Neural cell (in vitro differentiated cells): Measurements from ENCODE around the gene GMIP. TPM values are rescaled to one million over a fixed set of nuclear protein-coding genes. Genes with fewer than 3 reads are reported as not detected.

Experiments used
- H2AFZ ChIP-seq: fragments of 200-600, 300-800 bp; sonication (generic), shearing (Covaris generic); 2 replicates; pipeline ENCODE4 v1.6.0; 2014; ENCODE audit warnings: low read depth, mild to moderate bottlenecking, antibody characterized with exemption, low read length, moderate library complexity
- H3F3A ChIP-seq: fragments of 200-600 bp; shearing (Covaris generic); 2 replicates; pipeline ENCODE4 v1.6.1; 2016; ENCODE audit warnings: mild to moderate bottlenecking, moderate library complexity, mixed read lengths, antibody characterized with exemption, low read length; ENCODE audit not compliant: insufficient read depth, poor library complexity, severe bottlenecking
- H3K27ac ChIP-seq: fragments of 200-600, 300-800 bp; sonication (generic), shearing (Covaris generic); 2 replicates; pipeline ENCODE4 v1.5.1; 2014; ENCODE audit warnings: mild to moderate bottlenecking, low read length, moderate library complexity
- H3K27me3 ChIP-seq: fragments of 300-800, 200-600 bp; sonication (generic), shearing (Covaris generic); 2 replicates; pipeline ENCODE4 v1.6.0; 2014; ENCODE audit warnings: mild to moderate bottlenecking, low read depth, low read length, moderate library complexity; ENCODE audit not compliant: insufficient read depth
- H3K36me3 ChIP-seq: fragments of 300-800, 200-600 bp; sonication (generic), shearing (Covaris generic); 2 replicates; pipeline ENCODE4 v1.5.1; 2014; ENCODE audit warnings: mild to moderate bottlenecking, antibody characterized with exemption, low read length, moderate library complexity; ENCODE audit not compliant: insufficient read depth
- H3K4me2 ChIP-seq: fragments of 300-800, 200-600 bp; sonication (generic), shearing (Covaris generic); 2 replicates; pipeline ENCODE4 v1.6.0; 2014; ENCODE audit warnings: mild to moderate bottlenecking, low read length
- H3K4me3 ChIP-seq: fragments of 300-800, 200-600 bp; sonication (generic), shearing (Covaris generic); 2 replicates; pipeline ENCODE4 v1.5.1; 2014; ENCODE audit warnings: mild to moderate bottlenecking, low read length, moderate library complexity
- H3K79me2 ChIP-seq: fragments of 200-600 bp; shearing (Covaris generic); replicated peaks from 2 replicates; pipeline ENCODE4 v1.6.0; 2014; ENCODE audit warnings: mild to moderate bottlenecking, low read length, moderate library complexity; ENCODE audit not compliant: insufficient read depth
- H3K9ac ChIP-seq: fragments of 300-800, 200-600 bp; sonication (generic), shearing (Covaris generic); 2 replicates; pipeline ENCODE4 v1.6.1; 2016; ENCODE audit warnings: mild to moderate bottlenecking, low read length, mixed read lengths
- H3K9me2 ChIP-seq: fragments of 200-600 bp; shearing (Covaris generic); 2 replicates; pipeline ENCODE4 v1.6.1; 2016; ENCODE audit warnings: mild to moderate bottlenecking, low read length, mixed read lengths; ENCODE audit not compliant: insufficient read depth
- H3K9me3 ChIP-seq: fragments of 200-600, 300-800 bp; sonication (generic), shearing (Covaris generic); 2 replicates; pipeline ENCODE4 v1.6.1; 2016; ENCODE audit warnings: mild to moderate bottlenecking, mixed run types, low read length, moderate library complexity, mixed read lengths
- H4K20me1 ChIP-seq: fragments of 200-600 bp; shearing (Covaris generic); 2 replicates; pipeline ENCODE4 v1.6.1; 2016; ENCODE audit warnings: mild to moderate bottlenecking, mixed run types; ENCODE audit not compliant: insufficient read depth
- CTCF ChIP-seq: fragments of 450-650 bp; IDR thresholded peaks from 2 replicates; pipeline ENCODE4 v1.5.1; 2014; ENCODE audit warnings: antibody characterized with exemption, mild to moderate bottlenecking, moderate library complexity; ENCODE audit not compliant: poor library complexity, severe bottlenecking
- EP300 ChIP-seq: fragments of 450-650 bp; conservative IDR thresholded peaks from 2 replicates; pipeline ENCODE4 v1.6.1; 2014; ENCODE audit warnings: antibody characterized with exemption, mild to moderate bottlenecking, moderate library complexity; ENCODE audit not compliant: poor library complexity, severe bottlenecking
- EZH2 ChIP-seq: fragments of 200-600, 300-800 bp; shearing (Covaris generic), sonication (generic); IDR thresholded peaks from 2 replicates; pipeline ENCODE4 v1.6.1; 2014; ENCODE audit warnings: antibody characterized with exemption, low read length, borderline replicate concordance, mild to moderate bottlenecking; ENCODE audit not compliant: insufficient read depth, poor library complexity, severe bottlenecking
- MXI1 ChIP-seq: fragments of 450-650 bp; conservative IDR thresholded peaks from 2 replicates; pipeline ENCODE4 v1.6.1; 2014; ENCODE audit warnings: antibody characterized with exemption, mild to moderate bottlenecking; ENCODE audit not compliant: poor library complexity, severe bottlenecking
- POLR2AphosphoS5 ChIP-seq: IDR thresholded peaks from 2 replicates; pipeline ENCODE4 v1.6.1; 2012
- RAD21 ChIP-seq: fragments of 450-650 bp; conservative IDR thresholded peaks from 2 replicates; pipeline ENCODE4 v1.6.1; 2014; ENCODE audit warnings: antibody characterized with exemption, mild to moderate bottlenecking, moderate library complexity
- SMC3 ChIP-seq: fragments of 450-650 bp; conservative IDR thresholded peaks from 2 replicates; pipeline ENCODE4 v1.6.1; 2014; ENCODE audit warnings: antibody characterized with exemption, mild to moderate bottlenecking, moderate library complexity; ENCODE audit not compliant: poor library complexity
- TAF1 ChIP-seq: IDR thresholded peaks from 2 replicates; pipeline ENCODE4 v1.6.1; 2012; ENCODE audit warnings: low read depth
- polyA plus RNA-seq: library from polyadenylated mRNA; depleted of rRNA; stranded (reverse); fragments of >200 nt; gene quantifications from 2 replicates; pipeline ENCODE4 v1.2.3, GENCODE V29; 2014
- TF ChIP-seq, protein P1 (sequence below): IDR thresholded peaks from 2 replicates; pipeline ENCODE4 v1.6.1; 2012; ENCODE audit warnings: borderline replicate concordance

Gene GMIP
- polyA plus RNA-seq, 1 donor from 2014 or later: 18.4 TPM

DNA sequence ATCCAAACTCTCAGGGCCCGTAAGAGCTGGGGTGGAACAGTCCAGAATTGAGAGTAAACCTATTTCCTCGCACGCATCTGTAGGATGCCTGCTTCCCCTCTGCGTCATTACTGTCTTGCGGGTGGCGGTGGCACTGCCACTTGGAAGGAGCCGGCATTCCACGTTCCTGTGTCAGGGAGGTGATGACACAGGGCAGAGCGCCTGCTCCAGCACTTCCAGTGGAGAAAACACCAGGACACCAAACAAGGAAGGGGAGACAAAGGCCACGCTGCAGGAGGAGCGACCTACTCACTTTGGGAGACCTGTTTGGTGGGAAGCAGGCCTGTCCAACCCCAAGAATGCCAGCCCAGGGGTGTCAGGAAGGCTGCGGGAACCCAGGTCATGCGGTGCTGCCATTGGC, 62.1 kb downstream of the GMIP start:
- no peak overlapping the region for H2AFZ ChIP-seq
- H3K4me3 ChIP-seq: no peak overlapping the region
- H3F3A ChIP-seq: no peaks in the 10 kb centered on the region
- no peak overlapping the region for H3K4me2 ChIP-seq
- no peaks in the 10 kb centered on the region for H3K79me2 ChIP-seq
- no peaks in the 10 kb centered on the region for H3K9me3 ChIP-seq
- TF ChIP-seq TAF1 (no peak), RAD21 (no peak), EP300 (no peak), POLR2AphosphoS5 (no peak), CTCF (no peak), EZH2 (no peak), MXI1 (no peak)
- TF ChIP-seq, protein P1, sequence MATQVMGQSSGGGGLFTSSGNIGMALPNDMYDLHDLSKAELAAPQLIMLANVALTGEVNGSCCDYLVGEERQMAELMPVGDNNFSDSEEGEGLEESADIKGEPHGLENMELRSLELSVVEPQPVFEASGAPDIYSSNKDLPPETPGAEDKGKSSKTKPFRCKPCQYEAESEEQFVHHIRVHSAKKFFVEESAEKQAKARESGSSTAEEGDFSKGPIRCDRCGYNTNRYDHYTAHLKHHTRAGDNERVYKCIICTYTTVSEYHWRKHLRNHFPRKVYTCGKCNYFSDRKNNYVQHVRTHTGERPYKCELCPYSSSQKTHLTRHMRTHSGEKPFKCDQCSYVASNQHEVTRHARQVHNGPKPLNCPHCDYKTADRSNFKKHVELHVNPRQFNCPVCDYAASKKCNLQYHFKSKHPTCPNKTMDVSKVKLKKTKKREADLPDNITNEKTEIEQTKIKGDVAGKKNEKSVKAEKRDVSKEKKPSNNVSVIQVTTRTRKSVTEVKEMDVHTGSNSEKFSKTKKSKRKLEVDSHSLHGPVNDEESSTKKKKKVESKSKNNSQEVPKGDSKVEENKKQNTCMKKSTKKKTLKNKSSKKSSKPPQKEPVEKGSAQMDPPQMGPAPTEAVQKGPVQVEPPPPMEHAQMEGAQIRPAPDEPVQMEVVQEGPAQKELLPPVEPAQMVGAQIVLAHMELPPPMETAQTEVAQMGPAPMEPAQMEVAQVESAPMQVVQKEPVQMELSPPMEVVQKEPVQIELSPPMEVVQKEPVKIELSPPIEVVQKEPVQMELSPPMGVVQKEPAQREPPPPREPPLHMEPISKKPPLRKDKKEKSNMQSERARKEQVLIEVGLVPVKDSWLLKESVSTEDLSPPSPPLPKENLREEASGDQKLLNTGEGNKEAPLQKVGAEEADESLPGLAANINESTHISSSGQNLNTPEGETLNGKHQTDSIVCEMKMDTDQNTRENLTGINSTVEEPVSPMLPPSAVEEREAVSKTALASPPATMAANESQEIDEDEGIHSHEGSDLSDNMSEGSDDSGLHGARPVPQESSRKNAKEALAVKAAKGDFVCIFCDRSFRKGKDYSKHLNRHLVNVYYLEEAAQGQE: no peak
- H3K9me2 ChIP-seq: no peaks in the 10 kb centered on the region
- no peaks in the 10 kb centered on the region for H3K36me3 ChIP-seq
- no peaks in the 10 kb centered on the region for H4K20me1 ChIP-seq
- H3K27ac ChIP-seq: no peak overlapping the region
- no peak overlapping the region for H3K9ac ChIP-seq
- no peaks in the 10 kb centered on the region for H3K27me3 ChIP-seq

DNA sequence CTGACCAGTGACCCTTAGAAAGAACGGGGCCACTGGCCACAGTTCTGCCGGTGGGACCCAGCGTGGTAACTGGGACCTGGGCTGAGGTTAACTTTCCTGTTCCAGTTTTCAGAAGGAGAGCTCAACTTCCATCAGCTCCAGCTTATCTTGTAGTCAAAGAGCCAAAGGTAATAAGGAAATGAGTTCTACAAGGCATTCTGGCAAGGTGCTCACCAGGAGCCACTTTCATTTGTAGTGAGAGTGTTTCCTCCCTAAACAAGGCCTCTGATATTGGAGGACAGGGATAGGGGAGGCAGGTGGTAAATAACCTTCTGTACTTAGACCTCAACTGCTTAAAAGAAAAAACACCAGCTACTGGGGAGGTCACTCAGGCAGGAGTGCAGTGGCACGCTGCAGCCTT, 63.0 kb downstream of the GMIP start:
- Histone ChIP-seq H3K79me2 (no peaks in the 10 kb centered on the region), H3K27me3 (no peaks in the 10 kb centered on the region), H3K9ac (no peak overlapping the region), H3K36me3 (no peaks in the 10 kb centered on the region), H4K20me1 (no peaks in the 10 kb centered on the region), H3K4me3 (no peak overlapping the region), H3K9me2 (no peaks in the 10 kb centered on the region), H3K9me3 (no peaks in the 10 kb centered on the region), H3K4me2 (no peak overlapping the region), H3K27ac (no peak overlapping the region), H3F3A (no peaks in the 10 kb centered on the region), H2AFZ (no peak overlapping the region)
- TF ChIP-seq, protein P1: no peak
- TF ChIP-seq EP300: no peak
- no peak for TF ChIP-seq SMC3
- no peak for TF ChIP-seq POLR2AphosphoS5
- TF ChIP-seq RAD21: no peak
- TF ChIP-seq MXI1: no peak
- no peak for TF ChIP-seq CTCF
- TF ChIP-seq EZH2: no peak
- TF ChIP-seq TAF1: no peak
